ENCODE results near the gene RNU6-9.
"Not testable (repeated sequence)": the region's sequence is repeated elsewhere in the genome, so short reads cannot be mapped to it uniquely, and the experiment has no call there.

Gene RNU6-9

DNA sequence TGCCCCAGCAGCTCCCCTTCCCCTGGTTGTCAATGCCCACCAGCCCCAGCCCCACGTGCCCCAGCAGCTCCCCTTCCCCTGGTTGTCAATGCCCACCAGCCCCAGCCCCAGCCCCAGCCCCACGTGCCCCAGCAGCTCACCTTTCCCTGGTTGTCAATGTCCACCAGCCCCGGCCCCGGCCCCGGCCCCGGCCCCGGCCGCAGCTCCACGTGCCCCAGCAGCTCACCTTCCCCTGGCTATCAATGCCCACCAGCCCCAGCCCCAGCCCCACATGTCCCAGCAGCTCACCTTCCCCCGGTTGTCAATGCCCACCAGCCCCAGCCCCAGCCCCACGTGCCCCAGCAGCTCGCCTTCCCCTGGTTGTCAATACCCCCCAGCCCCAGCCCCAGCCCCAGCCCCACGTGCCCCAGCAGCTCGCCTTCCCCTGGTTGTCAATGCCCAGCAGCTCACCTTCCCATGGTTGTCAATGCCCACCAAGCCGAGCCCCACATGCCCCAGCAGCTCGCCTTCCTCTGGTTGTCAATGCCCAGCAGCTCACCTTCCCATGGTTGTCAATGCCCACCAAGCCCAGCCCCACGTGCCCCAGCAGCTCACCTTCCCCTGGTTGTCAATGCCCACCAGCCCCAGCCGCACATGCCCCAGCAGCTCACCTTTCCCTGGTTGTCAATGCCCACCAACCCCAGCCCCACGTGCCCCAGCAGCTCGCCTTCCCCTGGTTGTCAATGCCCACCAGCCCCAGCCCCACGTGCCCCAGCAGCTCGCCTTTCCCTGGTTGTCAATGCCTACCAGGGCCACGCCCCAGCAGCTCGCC, 14.3 kb upstream of the RNU6-9 start:
- DNase-seq (ENCODE audit: low read depth in 2 of 2), result not testable (repeated sequence)

DNA sequence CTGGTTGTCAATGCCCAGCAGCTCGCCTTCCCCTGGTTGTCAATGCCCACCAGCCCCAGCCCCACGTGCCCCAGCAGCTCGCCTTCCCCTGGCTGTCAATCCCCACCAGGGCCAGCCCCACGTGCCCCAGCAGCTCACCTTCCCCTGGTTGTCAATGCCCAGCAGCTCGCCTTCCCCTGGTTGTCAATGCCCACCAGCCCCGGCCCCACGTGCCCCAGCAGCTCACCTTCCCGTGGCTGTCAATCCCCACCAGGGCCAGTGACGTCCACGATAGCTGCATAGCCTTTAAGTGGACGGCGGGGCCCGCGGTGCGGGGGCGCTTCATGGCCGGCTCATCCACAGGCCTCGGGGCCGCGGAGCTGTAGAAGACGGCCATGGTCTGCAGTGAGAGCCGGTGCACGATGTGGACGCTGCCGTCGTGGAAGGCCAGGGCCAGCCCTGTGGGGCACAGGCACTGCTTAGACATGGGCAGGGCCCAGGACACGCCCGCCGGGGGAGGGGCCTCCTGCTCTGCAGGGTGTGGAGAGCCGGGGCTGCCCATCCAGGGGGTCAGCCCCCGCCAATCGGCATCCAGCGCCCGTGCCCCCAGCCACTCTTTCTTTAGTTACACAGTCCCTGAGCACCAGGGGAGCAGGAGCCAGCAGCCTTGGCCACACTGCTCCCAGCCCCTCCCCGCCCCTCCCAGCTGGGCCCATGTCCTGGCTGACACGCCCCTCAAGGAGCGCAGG, 13.4 kb upstream of the RNU6-9 start:
- no peak for DNase-seq (ENCODE audit: low read depth in 2 of 2)

- DNase-seq (ENCODE audit: low read depth in 2 of 2), result no peak
Observed at GRCh38 chr19:881385-882071, 11.8 kb upstream of the RNU6-9 start.

GRCh38 chr19:882871-883497, 10.3 kb upstream of the RNU6-9 start:
- DNase-seq (ENCODE audit: low read depth in 2 of 2), result no peak

DNA sequence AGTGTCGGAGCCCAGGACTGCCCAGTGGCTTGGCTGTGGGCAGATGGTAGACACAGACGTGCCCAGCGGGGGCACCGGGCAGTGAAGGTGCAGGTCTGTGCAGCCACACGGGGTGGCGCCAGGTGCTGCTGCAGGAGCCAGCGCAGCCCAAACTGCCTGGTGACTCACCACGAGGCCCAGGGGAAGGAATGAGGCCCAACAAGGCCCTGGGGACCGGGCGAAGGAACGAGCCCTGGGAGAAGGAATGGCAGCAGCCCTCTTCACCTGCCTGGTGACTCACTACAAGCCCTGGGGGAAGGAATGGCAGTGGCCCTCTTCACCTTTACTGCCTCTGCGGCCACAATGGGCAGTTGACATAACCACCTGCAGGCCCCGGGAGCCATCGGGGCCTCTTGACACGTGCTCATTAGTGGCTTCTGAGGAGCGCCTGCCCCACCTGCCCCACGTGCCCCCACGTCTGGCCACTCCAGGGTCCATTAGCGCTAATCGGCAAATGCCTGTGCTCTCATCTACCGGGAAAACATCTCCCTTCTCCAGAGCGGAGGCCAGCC, 9.5 kb upstream of the RNU6-9 start:
- DNase-seq (ENCODE audit: low read depth in 2 of 2), result no peak

- no peak for DNase-seq (ENCODE audit: low read depth in 2 of 2)
Observed at GRCh38 chr19:884420-885211, 8.7 kb upstream of the RNU6-9 start.

- DNase-seq (ENCODE audit: low read depth in 2 of 2), result no peak
Observed at GRCh38 chr19:885536-886224, 7.6 kb upstream of the RNU6-9 start.

DNA sequence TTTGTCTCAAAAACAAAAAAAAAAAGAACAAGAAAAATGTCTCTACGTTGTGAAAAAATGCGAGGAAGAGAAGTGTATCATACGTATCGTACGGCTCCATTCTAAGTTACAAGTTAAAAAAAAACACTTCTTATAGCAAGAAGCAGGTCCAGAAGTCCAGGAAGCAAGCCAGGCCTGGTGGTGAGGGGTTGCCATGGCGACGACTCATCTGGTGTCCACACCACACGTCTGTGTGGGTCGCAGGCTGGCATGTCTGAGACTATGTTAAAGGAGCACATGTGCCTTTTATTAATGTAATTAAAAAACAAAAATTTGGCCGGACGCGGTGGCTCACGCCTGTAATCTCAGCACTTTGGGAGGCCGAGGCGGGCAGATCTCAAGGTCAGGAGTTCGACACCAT, 6.2 kb upstream of the RNU6-9 start:
- DNase-seq (ENCODE audit: low read depth in 2 of 2), result no peak

DNA sequence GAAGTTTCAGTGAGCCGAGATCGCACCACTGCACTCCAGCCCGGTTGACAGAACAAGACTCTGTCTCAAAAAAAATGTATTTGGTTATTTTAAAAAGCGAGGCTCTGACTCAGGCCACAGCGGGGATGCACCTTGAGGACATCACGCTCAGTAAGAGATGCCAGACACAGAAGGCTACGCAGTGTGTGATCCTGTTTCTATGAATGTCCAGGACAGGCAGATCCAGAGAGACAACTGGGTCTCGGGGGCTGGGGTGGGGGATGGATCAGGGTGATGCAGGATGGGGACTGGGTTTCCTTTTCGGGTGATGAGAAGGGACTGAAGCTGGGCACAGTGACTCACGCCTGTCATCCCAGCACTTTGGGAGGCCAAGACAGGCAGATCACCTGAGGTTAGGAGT, 5.7 kb upstream of the RNU6-9 start:
- DNase-seq (ENCODE audit: low read depth in 2 of 2), result no peak

- DNase-seq (ENCODE audit: low read depth in 2 of 2), result peak in 1 of 2 donors; percentile 46
Observed at GRCh38 chr19:888581-889385, 4.5 kb upstream of the RNU6-9 start.

GRCh38 chr19:889662-890295, 3.5 kb upstream of the RNU6-9 start:
- no peak for DNase-seq (ENCODE audit: low read depth in 2 of 2)

GRCh38 chr19:890831-891230, 2.5 kb upstream of the RNU6-9 start:
- no peak for DNase-seq (ENCODE audit: low read depth in 2 of 2)

DNA sequence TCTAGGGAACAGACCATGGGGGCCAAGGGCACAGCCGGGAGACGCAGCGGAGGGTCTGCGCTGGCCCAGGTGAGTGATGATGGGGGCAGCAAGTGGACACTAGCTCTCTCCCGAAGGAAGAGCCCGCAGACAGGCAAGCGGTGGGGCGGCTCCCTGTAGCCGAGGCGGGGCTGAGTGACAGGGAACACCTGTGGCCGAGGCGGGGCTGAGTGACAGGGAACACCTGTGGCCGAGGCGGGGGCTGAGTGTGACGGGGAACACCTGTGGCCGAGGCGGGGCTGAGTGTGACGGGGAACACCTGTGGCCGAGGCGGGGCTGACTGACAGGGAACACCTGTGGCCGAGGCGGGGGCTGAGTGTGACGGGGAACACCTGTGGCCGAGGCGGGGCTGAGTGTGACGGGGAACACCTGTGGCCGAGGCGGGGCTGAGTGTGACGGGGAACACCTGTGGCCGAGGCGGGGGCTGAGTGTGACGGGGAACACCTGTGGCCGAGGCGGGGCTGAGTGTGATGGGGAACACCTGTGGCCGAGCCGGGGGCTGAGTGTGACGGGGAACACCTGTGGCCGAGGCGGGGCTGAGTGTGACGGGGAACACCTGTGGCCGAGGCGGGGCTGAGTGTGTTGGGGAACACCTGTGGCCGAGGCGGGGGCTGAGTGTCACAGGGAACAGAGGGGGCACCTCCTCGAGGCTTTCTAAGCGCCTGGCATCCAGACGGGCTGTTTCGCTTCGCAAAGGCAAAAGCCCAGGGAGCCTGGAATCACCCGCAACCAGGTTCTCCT, 1.7 kb upstream of the RNU6-9 start:
- not testable (repeated sequence) for DNase-seq (ENCODE audit: low read depth in 2 of 2)

- DNase-seq (ENCODE audit: low read depth in 2 of 2), result no peak
Observed at GRCh38 chr19:892243-892893, 916 bp upstream of the RNU6-9 start.

GRCh38 chr19:896434-896833, 3.1 kb downstream of the RNU6-9 start:
- DNase-seq (ENCODE audit: low read depth in 2 of 2), result no peak

DNA sequence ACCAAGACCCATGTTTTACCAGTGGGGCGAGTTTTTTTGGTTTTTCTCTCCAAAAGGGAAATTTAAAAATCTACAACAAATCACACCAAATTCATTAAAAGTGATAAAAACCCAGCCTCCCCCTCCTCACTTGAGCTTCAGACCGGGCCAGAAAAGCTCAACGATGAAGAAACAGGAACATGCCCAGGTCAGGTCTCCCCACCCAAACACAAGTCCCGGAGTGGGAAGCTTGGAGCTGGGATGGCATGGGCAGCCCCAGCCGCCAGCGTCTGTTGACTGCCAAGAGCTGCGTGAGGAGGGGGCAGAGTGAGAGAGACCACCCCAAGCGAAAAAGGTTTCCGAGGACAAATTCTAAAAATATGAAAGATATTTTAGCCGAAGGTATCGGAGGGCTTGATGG, 3.7 kb downstream of the RNU6-9 start:
- no peak for DNase-seq (ENCODE audit: low read depth in 2 of 2)

GRCh38 chr19:897442-898039, 4.3 kb downstream of the RNU6-9 start:
- DNase-seq (ENCODE audit: low read depth in 2 of 2), result no peak
